NB4 (cell line): ENCODE results near the gene ZBTB20.

Experiments
- DNase-seq: peaks from one replicate; pipeline ENCODE4 v3.0.0; 2010; ENCODE audit warnings: low read depth
- H3K4me3 ChIP-seq: one replicate; pipeline ENCODE4 v1.5.1; 2011; ENCODE audit warnings: mild to moderate bottlenecking, low read depth, low read length, moderate library complexity
- CTCF ChIP-seq: IDR thresholded peaks from one replicate; pipeline ENCODE4 v1.5.1; 2012; ENCODE audit warnings: low read depth, low read length
- MAX ChIP-seq: IDR thresholded peaks from 2 replicates; pipeline ENCODE4 v1.6.1; 2011; ENCODE audit warnings: low read depth, low read length
- MYC ChIP-seq: IDR thresholded peaks from 2 replicates; pipeline ENCODE4 v1.6.1; 2011; ENCODE audit warnings: low read depth, low read length
- POLR2A ChIP-seq: IDR thresholded peaks from 2 replicates; pipeline ENCODE4 v1.6.1; 2011; ENCODE audit warnings: mild to moderate bottlenecking; ENCODE audit not compliant: insufficient read length; ENCODE audit errors: extremely low read depth

Gene ZBTB20

GRCh38 chr3:114879059-114880031, 267.7 kb downstream of the ZBTB20 start:
- no peak overlapping the region for H3K4me3 ChIP-seq
- TF ChIP-seq CTCF (no peak), MAX (no peak), MYC (no peak), POLR2A (no peak)
- no peak for DNase-seq

GRCh38 chr3:114878114-114878839, 268.8 kb downstream of the ZBTB20 start:
- TF ChIP-seq POLR2A = no peak
- TF ChIP-seq MYC = no peak
- TF ChIP-seq CTCF = no peak
- TF ChIP-seq MAX = no peak
- DNase-seq = no peak
- no peak overlapping the region for H3K4me3 ChIP-seq

- DNase-seq = no peak
- TF ChIP-seq POLR2A (no peak), CTCF (no peak), MYC (no peak), MAX (no peak)
- H3K4me3 ChIP-seq = no peak overlapping the region
Measured at GRCh38 chr3:114877378-114878113, 269.5 kb downstream of the ZBTB20 start.

GRCh38 chr3:114874522-114874971, 272.5 kb downstream of the ZBTB20 start:
- DNase-seq = no peak
- H3K4me3 ChIP-seq = no peak overlapping the region
- TF ChIP-seq MAX = no peak
- TF ChIP-seq MYC = no peak
- no peak for TF ChIP-seq CTCF
- no peak for TF ChIP-seq POLR2A

GRCh38 chr3:114873591-114873990, 273.5 kb downstream of the ZBTB20 start:
- TF ChIP-seq MYC (no peak), CTCF (no peak), MAX (no peak), POLR2A (no peak)
- no peak for DNase-seq
- no peak overlapping the region for H3K4me3 ChIP-seq
